ENCODE data around the gene TANC1.

TANC1 gene

GRCh38 chr2:159225025-159226016 lies 256.9 kb downstream of the TANC1 start:
- Mint-ChIP-seq H3K4me3 (peak overlapping the region in 1 of 3 experiments; percentile 23), H3K27me3 (ENCODE audit: low read depth) (no peaks in the 10 kb centered on the region), H3K9me3 (no peaks in the 10 kb centered on the region), H3K4me1 (peaks cover 22% of the 10 kb centered on the region), H3K27ac (peak overlapping the region; percentile 80 to 96 (median 88)), H3K36me3 (ENCODE audit: low read depth) (peaks cover 73% of the 10 kb centered on the region)
- no peak for TF ChIP-seq CTCF (IDR thresholded peaks at IDR 0.05; ENCODE audit: unreplicated experiment in 3 of 3)

- no peak for TF ChIP-seq CTCF (IDR thresholded peaks at IDR 0.05; ENCODE audit: unreplicated experiment in 3 of 3)
- H3K4me1 Mint-ChIP-seq: peaks cover 28% of the 10 kb centered on the region
- peak overlapping the region; percentile 80 to 96 (median 88) for H3K27ac Mint-ChIP-seq
- no peaks in the 10 kb centered on the region for H3K27me3 Mint-ChIP-seq (ENCODE audit: low read depth)
- H3K4me3 Mint-ChIP-seq: no peak overlapping the region
- peaks cover 75% of the 10 kb centered on the region for H3K36me3 Mint-ChIP-seq (ENCODE audit: low read depth)
- H3K9me3 Mint-ChIP-seq: no peaks in the 10 kb centered on the region
Observed at GRCh38 chr2:159226059-159226461, 257.6 kb downstream of the TANC1 start.

- peak overlapping the region in 1 of 3 experiments; percentile 23 for H3K27ac Mint-ChIP-seq
- H3K4me1 Mint-ChIP-seq: peaks cover 28% of the 10 kb centered on the region
- H3K27me3 Mint-ChIP-seq (ENCODE audit: low read depth): no peaks in the 10 kb centered on the region
- H3K4me3 Mint-ChIP-seq: no peak overlapping the region
- H3K36me3 Mint-ChIP-seq (ENCODE audit: low read depth): peaks cover 74% of the 10 kb centered on the region
- no peak for TF ChIP-seq CTCF (IDR thresholded peaks at IDR 0.05; ENCODE audit: unreplicated experiment in 3 of 3)
- no peaks in the 10 kb centered on the region for H3K9me3 Mint-ChIP-seq
Observed at GRCh38 chr2:159226608-159227385, 258.4 kb downstream of the TANC1 start.

GRCh38 chr2:159227467-159227866 lies 259.0 kb downstream of the TANC1 start:
- Mint-ChIP-seq H3K36me3 (ENCODE audit: low read depth) (peaks cover 71% of the 10 kb centered on the region), H3K27ac (peak overlapping the region; percentile 80 to 88 (median 83)), H3K9me3 (no peaks in the 10 kb centered on the region), H3K4me3 (no peak overlapping the region), H3K4me1 (peaks cover 35% of the 10 kb centered on the region), H3K27me3 (ENCODE audit: low read depth) (no peaks in the 10 kb centered on the region)
- TF ChIP-seq CTCF (IDR thresholded peaks at IDR 0.05; ENCODE audit: unreplicated experiment in 3 of 3): no peak

- Mint-ChIP-seq H3K27me3 (ENCODE audit: low read depth) (no peaks in the 10 kb centered on the region), H3K4me1 (peaks cover 41% of the 10 kb centered on the region), H3K27ac (peak overlapping the region; percentile 80 to 88 (median 83)), H3K4me3 (peak overlapping the region in 1 of 3 experiments; percentile 7), H3K9me3 (no peaks in the 10 kb centered on the region), H3K36me3 (ENCODE audit: low read depth) (peaks cover 73% of the 10 kb centered on the region)
- TF ChIP-seq CTCF (IDR thresholded peaks at IDR 0.05; ENCODE audit: unreplicated experiment in 3 of 3): no peak
Observed at GRCh38 chr2:159228081-159228581, 259.7 kb downstream of the TANC1 start.
